HG02840 (cell line): Measurements from ENCODE around the gene AGMO.

Experiments
- ATAC-seq: cut with Tn5 transposase; IDR thresholded peaks from one replicate; pipeline ENCODE4 v1.9.1; 2021; ENCODE audit warnings: mild to moderate bottlenecking, moderate library complexity, moderate number of reproducible peaks; ENCODE audit not compliant: unreplicated experiment, low FRiP score

Gene AGMO

GRCh38 chr7:15257689-15258088 lies 304.1 kb downstream of the AGMO start:
- ATAC-seq = no peak

GRCh38 chr7:15252181-15252580 lies 309.6 kb downstream of the AGMO start:
- no peak for ATAC-seq

- no peak for ATAC-seq
These were observed 313.3 kb downstream of the AGMO start for GRCh38 chr7:15248514-15248913.

GRCh38 chr7:15245831-15246230 lies 316.0 kb downstream of the AGMO start:
- ATAC-seq = no peak

GRCh38 chr7:15239801-15240200 lies 322.0 kb downstream of the AGMO start:
- ATAC-seq = no peak

GRCh38 chr7:15236952-15237351 lies 324.9 kb downstream of the AGMO start:
- no peak for ATAC-seq

GRCh38 chr7:15234431-15234830 lies 327.4 kb downstream of the AGMO start:
- ATAC-seq = no peak

- ATAC-seq = no peak
These were observed 333.0 kb downstream of the AGMO start for GRCh38 chr7:15228831-15229230.

- ATAC-seq = no peak
These were observed 335.8 kb downstream of the AGMO start for GRCh38 chr7:15225981-15226380.

GRCh38 chr7:15219758-15220157 lies 342.1 kb downstream of the AGMO start:
- ATAC-seq = no peak

- ATAC-seq = no peak
These were observed 343.6 kb downstream of the AGMO start for GRCh38 chr7:15218261-15218660.

GRCh38 chr7:15215616-15216015 lies 346.2 kb downstream of the AGMO start:
- ATAC-seq = no peak

GRCh38 chr7:15214976-15215375 lies 346.8 kb downstream of the AGMO start:
- ATAC-seq = no peak

GRCh38 chr7:15213093-15213492 lies 348.7 kb downstream of the AGMO start:
- ATAC-seq = no peak

GRCh38 chr7:15209429-15209828 lies 352.4 kb downstream of the AGMO start:
- ATAC-seq = no peak

GRCh38 chr7:15204421-15204820 lies 357.4 kb downstream of the AGMO start:
- no peak for ATAC-seq

GRCh38 chr7:15199482-15199881 lies 362.3 kb downstream of the AGMO start:
- no peak for ATAC-seq

GRCh38 chr7:15197042-15197977 lies 364.5 kb downstream of the AGMO start:
- ATAC-seq = no peak

- ATAC-seq = no peak
These were observed 383.8 kb downstream of the AGMO start for GRCh38 chr7:15178065-15178464.

- ATAC-seq = no peak
These were observed 385.7 kb downstream of the AGMO start for GRCh38 chr7:15176089-15176488.

GRCh38 chr7:15175152-15175551 lies 386.7 kb downstream of the AGMO start:
- ATAC-seq = no peak

- no peak for ATAC-seq
These were observed 387.3 kb downstream of the AGMO start for GRCh38 chr7:15174485-15174884.
